HCT116 (cell line): Measurements from ENCODE around the gene ZXDC. TPM values are rescaled to one million over a fixed set of nuclear protein-coding genes. Genes with fewer than 3 reads are reported as not detected.

Source experiments
- ATAC-seq: fragments of 200-7000 bp; cut with Tn5 transposase; 2 replicates; pipeline ENCODE4 v1.9.1; 2020; ENCODE audit warnings: mild to moderate bottlenecking, moderate library complexity
- BruUV-seq: library from RNA; stranded (reverse); fragments of 400-500 nt; replicated peaks from 2 replicates; lab custom pipeline; 2021; lab: Mats Ljungman, UMichigan
- CTCF ChIA-PET: fragments of 300-600 bp; sonication (Branson Sonifier 250); formaldehyde crosslinking; loops from one replicate; lab custom pipeline; 2021; ENCODE audit warnings: antibody characterized with exemption; lab: Charles Lee
- POLR2A ChIA-PET: fragments of 300-600, 350-600 bp; sonication (Branson Sonifier 250); formaldehyde crosslinking; loops from one replicate; lab custom pipeline; 2021; ENCODE audit warnings: antibody characterized with exemption; lab: Charles Lee
- RAD21 ChIA-PET, 2 experiments: fragments of 300-600 bp; sonication (Branson Sonifier 250); formaldehyde crosslinking; loops; one replicate each; lab custom pipeline; 2023; ENCODE audit warnings: low total read pairs in 2 of 2; ENCODE audit not compliant: uncharacterized antibody in 2 of 2, unreplicated experiment in 2 of 2, low non-redundant PET in 1 of 2; lab: Charles Lee
- DNase-seq: peaks from one replicate; pipeline ENCODE4 v3.0.0-alpha.2; 2010; ENCODE audit warnings: low read depth, low spot score
- H2AFZ ChIP-seq: fragments of 200-600 bp; shearing (Covaris generic), sonication (generic); 2 replicates; pipeline ENCODE4 v1.6.1; 2017; ENCODE audit warnings: low read depth, mixed run types, mixed read lengths, antibody characterized with exemption, low read length; ENCODE audit not compliant: poor library complexity, severe bottlenecking
- H3K27ac ChIP-seq: 2 replicates; pipeline ENCODE4 v1.5.1; 2012; ENCODE audit warnings: low read depth, low read length
- H3K27me3 ChIP-seq: fragments of 200-600 bp; sonication (generic); 2 replicates; pipeline ENCODE4 v1.6.1; 2016; ENCODE audit warnings: mixed run types, low read length, mixed read lengths; ENCODE audit not compliant: insufficient read depth
- H3K36me3 ChIP-seq, 2 experiments: fragments of 200-500 bp in 1 of 2; fragments of 200-600 bp in 1 of 2; sonication (Bioruptor generic) in 1 of 2; sonication (generic) in 1 of 2; 2 replicates each; pipeline versions ENCODE4 v1.5.1 to v1.6.1; 2014 to 2016; ENCODE audit warnings: low read length in 2 of 2, inconsistent platforms in 1 of 2, mixed read lengths in 1 of 2, mixed run types in 1 of 2; ENCODE audit not compliant: insufficient read depth in 2 of 2, control insufficient read depth in 1 of 2
- H3K4me1 ChIP-seq, 2 experiments: fragments of 200-600 bp in 1 of 2; sonication (generic) in 1 of 2; 2 replicates each; pipeline versions ENCODE4 v1.5.1 to v1.6.1; 2012 to 2017; ENCODE audit warnings: low read length in 2 of 2, inconsistent platforms in 1 of 2, mild to moderate bottlenecking in 1 of 2, mixed read lengths in 1 of 2, mixed run types in 1 of 2, moderate library complexity in 1 of 2; ENCODE audit not compliant: insufficient read depth in 2 of 2, control insufficient read depth in 1 of 2
- H3K4me2 ChIP-seq: fragments of 200-600 bp; sonication (generic); 2 replicates; pipeline ENCODE4 v1.6.1; 2017; ENCODE audit warnings: mixed run types, low read length, mixed read lengths
- H3K4me3 ChIP-seq, 2 experiments: fragments of 200-600 bp in 1 of 2; sonication (generic) in 1 of 2; replicated peaks in 1 of 2; 2 replicates each; pipeline ENCODE4 v1.5.1; 2011 to 2016; ENCODE audit warnings: low read length in 2 of 2, control low read depth in 1 of 2, low read depth in 1 of 2, mild to moderate bottlenecking in 1 of 2, mixed read lengths in 1 of 2, mixed run types in 1 of 2
- H3K79me2 ChIP-seq: fragments of 200-600 bp; sonication (generic); 2 replicates; pipeline ENCODE4 v1.6.1; 2017; ENCODE audit warnings: mild to moderate bottlenecking, mixed run types, low read length, moderate library complexity, mixed read lengths; ENCODE audit not compliant: insufficient read depth
- H3K9ac ChIP-seq: fragments of 200-600 bp; sonication (generic); 2 replicates; pipeline ENCODE4 v1.6.1; 2016; ENCODE audit warnings: low read length, mixed read lengths
- H3K9me2 ChIP-seq: fragments of 200-600 bp; sonication (generic), shearing (Covaris generic); 2 replicates; pipeline ENCODE4 v1.6.1; 2017; ENCODE audit warnings: mixed run types, mild to moderate bottlenecking, moderate library complexity; ENCODE audit not compliant: insufficient read depth
- H3K9me3 ChIP-seq, 2 experiments: fragments of 200-500 bp in 1 of 2; fragments of 200-600 bp in 1 of 2; sonication (Bioruptor generic) in 1 of 2; sonication (generic) in 1 of 2; 2 replicates each; pipeline ENCODE4 v1.6.1; 2014 to 2017; ENCODE audit warnings: low read length in 2 of 2, mixed read lengths in 2 of 2, inconsistent platforms in 1 of 2, low read depth in 1 of 2, mild to moderate bottlenecking in 1 of 2, mixed run types in 1 of 2, moderate library complexity in 1 of 2; ENCODE audit not compliant: control insufficient read depth in 1 of 2, insufficient read depth in 1 of 2
- H4K20me1 ChIP-seq: fragments of 200-600 bp; sonication (generic), shearing (Covaris generic); 2 replicates; pipeline ENCODE4 v1.6.1; 2017; ENCODE audit warnings: mixed run types, mild to moderate bottlenecking, moderate library complexity; ENCODE audit not compliant: insufficient read depth
- ATF3 ChIP-seq: IDR thresholded peaks from 2 replicates; pipeline ENCODE4 v1.6.1; 2012
- CBX3 ChIP-seq: IDR thresholded peaks from 2 replicates; pipeline ENCODE4 v1.6.1; 2012; ENCODE audit warnings: low read depth
- CEBPB ChIP-seq: IDR thresholded peaks from 2 replicates; pipeline ENCODE4 v1.6.1; 2012; ENCODE audit warnings: low read depth
- EGR1 ChIP-seq: IDR thresholded peaks from 2 replicates; pipeline ENCODE4 v1.6.1; 2012; ENCODE audit warnings: low read depth
- EZH2 ChIP-seq: fragments of 200-600 bp; sonication (generic); IDR thresholded peaks from 2 replicates; pipeline ENCODE4 v1.6.1; 2017; ENCODE audit warnings: antibody characterized with exemption, mixed run types
- FOSL1 ChIP-seq: IDR thresholded peaks from 2 replicates; pipeline ENCODE4 v1.6.1; 2012; ENCODE audit warnings: low read depth
- JUND ChIP-seq: IDR thresholded peaks from 2 replicates; pipeline ENCODE4 v1.6.1; 2012
- POLR2AphosphoS5 ChIP-seq: IDR thresholded peaks from 2 replicates; pipeline ENCODE4 v1.6.1; 2011; ENCODE audit warnings: mild to moderate bottlenecking, low read depth, low read length, moderate library complexity
- RAD21 ChIP-seq: IDR thresholded peaks from 2 replicates; pipeline ENCODE4 v1.6.1; 2012; ENCODE audit warnings: low read depth, mild to moderate bottlenecking
- REST ChIP-seq: IDR thresholded peaks from 2 replicates; pipeline ENCODE4 v1.6.1; 2012; ENCODE audit warnings: low read depth
- SP1 ChIP-seq: IDR thresholded peaks from 2 replicates; pipeline ENCODE4 v1.6.1; 2012; ENCODE audit warnings: low read depth
- SRF ChIP-seq: IDR thresholded peaks from 2 replicates; pipeline ENCODE4 v1.6.1; 2012; ENCODE audit warnings: low read depth
- TCF7L2 ChIP-seq: IDR thresholded peaks from 2 replicates; pipeline ENCODE4 v1.7.0; 2011; ENCODE audit warnings: borderline replicate concordance, inconsistent platforms; ENCODE audit not compliant: insufficient read depth, insufficient read length; ENCODE audit errors: extremely low read depth
- ZBTB33 ChIP-seq: IDR thresholded peaks from 2 replicates; pipeline ENCODE4 v1.6.1; 2011; ENCODE audit warnings: mild to moderate bottlenecking, low read length, moderate library complexity; ENCODE audit not compliant: insufficient replicate concordance; ENCODE audit errors: extremely low read depth
- ZFX ChIP-seq: fragments of 450-650 bp; IDR thresholded peaks from 2 replicates; pipeline ENCODE4 v1.6.1; 2017
- ZNF274 ChIP-seq: fragments of 200-500 bp; sonication (Bioruptor generic); IDR thresholded peaks from 2 replicates; pipeline ENCODE4 v1.6.1; 2014; ENCODE audit warnings: mild to moderate bottlenecking, low read depth, low read length, inconsistent platforms
- intact Hi-C: fragments of 100-400 bp; cut with micrococcal nuclease; formaldehyde crosslinking; loops from 2 replicates; pipeline ENCODE4 v1.10.0; 2022
- total RNA-seq: library from RNA; stranded (reverse); gene quantifications from one replicate; pipeline ENCODE4 v1.2.1, GENCODE V29; 2021; ENCODE audit not compliant: unreplicated experiment

ZXDC gene
- total RNA-seq, 1 experiment from 2014 or later: 29.9 TPM

GRCh38 chr3:126440709-126440995, 35.0 kb downstream of the ZXDC start:
- Histone ChIP-seq H3K9ac (no peak overlapping the region), H3K9me3 (no peaks in the 10 kb centered on the region), H3K4me2 (no peak overlapping the region), H3K27ac (no peak overlapping the region), H3K4me3 (no peak overlapping the region), H2AFZ (no peak overlapping the region), H3K36me3 (peaks cover 0 to 7% of the 10 kb centered on the region in 2 experiments; a peak in 2 of 4 replicates), H3K27me3 (no peaks in the 10 kb centered on the region), H4K20me1 (no peaks in the 10 kb centered on the region), H3K4me1 (no peaks in the 10 kb centered on the region), H3K9me2 (no peaks in the 10 kb centered on the region), H3K79me2 (no peaks in the 10 kb centered on the region)
- POLR2A ChIA-PET: no interaction called here
- BruUV-seq: no TSS peak
- CTCF ChIA-PET: no interaction called here
- TF ChIP-seq ZFX (no peak), SRF (no peak), RAD21 (no peak), EGR1 (no peak)
- ATAC-seq: no peak
- intact Hi-C loops: no loop called here
- RAD21 ChIA-PET: no interaction called here
- DNase-seq: no peak

- peaks cover 0 to 7% of the 10 kb centered on the region in 2 experiments; a peak in 2 of 4 replicates for H3K36me3 ChIP-seq
- DNase-seq (no peak), ATAC-seq (no peak)
- no peaks in the 10 kb centered on the region for H3K9me3 ChIP-seq
- ChIA-PET POLR2A (no interaction called here), CTCF (no interaction called here), RAD21 (no interaction called here)
- H3K9me2 ChIP-seq: no peaks in the 10 kb centered on the region
- no peak overlapping the region for H3K27ac ChIP-seq
- no TSS peak for BruUV-seq
- H3K27me3 ChIP-seq: no peaks in the 10 kb centered on the region
- H2AFZ ChIP-seq: no peak overlapping the region
- H3K4me3 ChIP-seq: no peak overlapping the region
- intact Hi-C loops: no loop called here
- no peak overlapping the region for H3K9ac ChIP-seq
- H3K79me2 ChIP-seq: no peaks in the 10 kb centered on the region
- no peaks in the 10 kb centered on the region for H3K4me1 ChIP-seq
- H4K20me1 ChIP-seq: no peaks in the 10 kb centered on the region
- H3K4me2 ChIP-seq: no peak overlapping the region
- TF ChIP-seq RAD21 (no peak), JUND (no peak), CBX3 (no peak), REST (no peak), ATF3 (no peak), EZH2 (no peak), POLR2AphosphoS5 (no peak), SP1 (no peak), FOSL1 (no peak), SRF (no peak), ZNF274 (no peak), ZBTB33 (no peak), TCF7L2 (no peak), CEBPB (no peak)
Measured at GRCh38 chr3:126439968-126440708, 35.6 kb downstream of the ZXDC start.
